Ectodermal cell (in vitro differentiated cells): ENCODE measurements around the gene SLC25A25.
"Not testable (repeated sequence)": the region's sequence is repeated elsewhere in the genome, so short reads cannot be mapped to it uniquely, and the experiment has no call there.

Source experiments
- H3K27ac ChIP-seq: 2 replicates; pipeline ENCODE4 v1.7.0; 2013; ENCODE audit warnings: mild to moderate bottlenecking, low read depth, low read length; ENCODE audit not compliant: insufficient read depth, poor library complexity, severe bottlenecking
- H3K27me3 ChIP-seq: 2 replicates; pipeline ENCODE4 v1.7.0; 2013; ENCODE audit warnings: mild to moderate bottlenecking, low read length; ENCODE audit not compliant: insufficient read depth, control insufficient read depth, poor library complexity, severe bottlenecking
- H3K36me3 ChIP-seq: one replicate; pipeline ENCODE4 v1.7.0; 2013; ENCODE audit warnings: low read length; ENCODE audit not compliant: control insufficient read depth, insufficient read depth
- H3K4me1 ChIP-seq: one replicate; pipeline ENCODE4 v1.7.0; 2013; ENCODE audit warnings: low read length; ENCODE audit not compliant: control insufficient read depth, insufficient read depth
- H3K4me3 ChIP-seq: 2 replicates; pipeline ENCODE4 v1.7.0; 2013; ENCODE audit warnings: low read depth, low read length, control low read depth; ENCODE audit not compliant: insufficient read depth
- H3K9me3 ChIP-seq: 2 replicates; pipeline ENCODE4 v1.7.0; 2013; ENCODE audit warnings: mild to moderate bottlenecking, low read length, moderate library complexity; ENCODE audit not compliant: control insufficient read depth
- WGBS, 2 experiments: methylation state at CpG; one replicate each; pipeline ENCODE4 v1.1.7; 2013; ENCODE audit warnings: missing lambda C conversion rate in 2 of 2; 5-methylcytosine and 5-hydroxymethylcytosine counted together

SLC25A25 gene

DNA sequence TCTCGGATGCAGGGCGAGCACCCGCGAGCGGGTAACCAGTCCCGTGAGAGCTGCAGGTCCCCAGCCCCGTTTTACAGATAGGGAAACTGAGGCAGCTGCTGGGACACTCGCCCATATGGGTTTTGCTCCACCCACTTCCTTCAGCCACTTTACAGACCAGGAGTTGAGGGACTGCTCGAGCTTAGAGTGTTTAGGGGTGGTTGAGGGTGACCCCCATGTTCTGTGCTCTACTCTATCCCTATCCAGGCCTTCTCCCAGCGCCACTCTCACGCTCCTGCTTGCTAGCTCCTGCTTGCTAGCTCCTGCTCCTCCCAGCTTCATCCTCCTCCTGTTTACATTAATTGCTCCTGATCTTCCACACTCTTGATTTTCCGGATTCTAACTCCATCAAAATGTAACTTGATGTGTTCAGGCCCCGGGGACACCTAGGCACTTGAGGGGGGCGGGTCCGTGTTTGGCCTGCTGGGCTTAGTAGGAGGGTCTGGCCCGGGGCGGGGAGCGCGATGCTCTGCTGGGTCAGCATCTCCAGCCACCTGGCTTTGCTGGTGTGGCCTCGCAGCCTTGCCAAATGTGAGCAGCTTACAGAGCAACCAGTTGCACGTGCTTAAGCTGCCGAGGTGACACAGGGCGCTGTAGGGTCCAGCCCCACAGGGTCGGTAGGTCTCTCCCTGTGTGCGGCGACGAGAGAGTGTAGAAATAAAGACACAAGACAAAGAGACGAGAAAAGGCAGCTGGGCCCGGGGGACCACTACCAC is 61.0 kb downstream of the SLC25A25 start:
- Histone ChIP-seq H3K27me3 (peaks cover 11% of the 10 kb centered on the region), H3K4me1 (no peaks in the 10 kb centered on the region), H3K27ac (no peak overlapping the region), H3K36me3 (no peaks in the 10 kb centered on the region), H3K4me3 (peak overlapping the region; percentile 95), H3K9me3 (no peaks in the 10 kb centered on the region)
- 73% methylated on average over 28 to 29 of the region's 29 CpGs for WGBS, 2 experiments

GRCh38 chr9:128129976-128130590 is 62.1 kb downstream of the SLC25A25 start:
- H3K27me3 ChIP-seq: peaks cover 16% of the 10 kb centered on the region
- not testable (repeated sequence) for H3K36me3 ChIP-seq, H3K4me3 ChIP-seq, H3K9me3 ChIP-seq, H3K4me1 ChIP-seq, H3K27ac ChIP-seq
- 13 to 16% methylated on average over 7 to 8 of the region's 12 CpGs for WGBS, 2 experiments

- not testable (repeated sequence) for H3K36me3 ChIP-seq, H3K27ac ChIP-seq, H3K4me1 ChIP-seq, H3K9me3 ChIP-seq, H3K4me3 ChIP-seq
- H3K27me3 ChIP-seq: peaks cover 16% of the 10 kb centered on the region
- WGBS, 2 experiments: 70 to 75% methylated on average over 7 of the region's 7 CpGs
These were observed 62.6 kb downstream of the SLC25A25 start for GRCh38 chr9:128130651-128131050.

DNA sequence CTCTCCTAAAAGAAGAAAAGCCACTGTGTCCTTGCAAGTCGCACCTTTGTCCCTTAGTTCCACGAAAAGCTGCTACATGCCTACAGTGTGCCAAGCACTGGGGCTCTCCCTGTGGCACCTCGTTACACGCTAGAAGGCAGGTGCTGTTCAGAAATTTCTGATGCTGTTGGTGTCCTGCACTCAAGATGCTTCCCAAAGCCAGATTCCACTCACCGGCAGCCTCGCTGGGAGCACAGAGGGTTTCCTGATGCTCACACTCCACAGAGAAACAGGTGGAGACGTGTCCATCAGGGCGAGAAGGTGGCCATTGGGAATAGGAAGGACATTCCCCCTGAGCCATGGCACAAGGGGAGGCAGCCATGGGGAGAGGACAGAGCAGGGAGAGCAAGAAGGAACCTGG is 63.3 kb downstream of the SLC25A25 start:
- not testable (repeated sequence) for H3K4me3 ChIP-seq, H3K36me3 ChIP-seq, H3K27ac ChIP-seq, H3K4me1 ChIP-seq, H3K9me3 ChIP-seq
- 89 to 91% methylated on average over 8 of the region's 8 CpGs for WGBS, 2 experiments
- H3K27me3 ChIP-seq: peaks cover 16% of the 10 kb centered on the region

- 83 to 84% methylated on average over 8 of the region's 8 CpGs for WGBS, 2 experiments
- peaks cover 16% of the 10 kb centered on the region for H3K27me3 ChIP-seq
- H3K36me3 ChIP-seq, H3K4me3 ChIP-seq, H3K4me1 ChIP-seq, H3K9me3 ChIP-seq, H3K27ac ChIP-seq: not testable (repeated sequence)
These were observed 64.1 kb downstream of the SLC25A25 start for GRCh38 chr9:128132139-128132538.

DNA sequence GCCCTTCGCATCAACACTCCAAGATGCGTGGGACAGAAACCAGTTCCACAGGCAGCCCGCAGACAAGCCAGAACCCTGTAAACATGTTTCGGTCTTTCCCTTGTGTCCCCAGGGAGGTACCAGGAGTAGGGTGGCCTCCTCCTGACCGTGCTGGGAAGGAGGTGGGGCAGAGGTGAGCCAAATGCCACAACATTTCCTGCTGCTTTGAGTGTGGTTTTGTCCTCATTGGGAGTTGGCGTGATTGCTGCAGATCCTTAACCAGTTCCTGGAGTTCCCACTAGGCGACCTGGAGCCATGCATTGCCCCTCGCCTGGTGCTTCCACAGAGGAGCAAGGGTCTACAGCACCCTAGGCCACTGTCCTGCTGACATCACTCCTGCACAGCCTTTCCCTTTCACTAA is 67.5 kb downstream of the SLC25A25 start:
- H3K4me1 ChIP-seq, H3K4me3 ChIP-seq, H3K36me3 ChIP-seq, H3K27me3 ChIP-seq, H3K9me3 ChIP-seq, H3K27ac ChIP-seq: not testable (repeated sequence)
- WGBS, 2 experiments: 83% methylated on average over 8 of the region's 8 CpGs

DNA sequence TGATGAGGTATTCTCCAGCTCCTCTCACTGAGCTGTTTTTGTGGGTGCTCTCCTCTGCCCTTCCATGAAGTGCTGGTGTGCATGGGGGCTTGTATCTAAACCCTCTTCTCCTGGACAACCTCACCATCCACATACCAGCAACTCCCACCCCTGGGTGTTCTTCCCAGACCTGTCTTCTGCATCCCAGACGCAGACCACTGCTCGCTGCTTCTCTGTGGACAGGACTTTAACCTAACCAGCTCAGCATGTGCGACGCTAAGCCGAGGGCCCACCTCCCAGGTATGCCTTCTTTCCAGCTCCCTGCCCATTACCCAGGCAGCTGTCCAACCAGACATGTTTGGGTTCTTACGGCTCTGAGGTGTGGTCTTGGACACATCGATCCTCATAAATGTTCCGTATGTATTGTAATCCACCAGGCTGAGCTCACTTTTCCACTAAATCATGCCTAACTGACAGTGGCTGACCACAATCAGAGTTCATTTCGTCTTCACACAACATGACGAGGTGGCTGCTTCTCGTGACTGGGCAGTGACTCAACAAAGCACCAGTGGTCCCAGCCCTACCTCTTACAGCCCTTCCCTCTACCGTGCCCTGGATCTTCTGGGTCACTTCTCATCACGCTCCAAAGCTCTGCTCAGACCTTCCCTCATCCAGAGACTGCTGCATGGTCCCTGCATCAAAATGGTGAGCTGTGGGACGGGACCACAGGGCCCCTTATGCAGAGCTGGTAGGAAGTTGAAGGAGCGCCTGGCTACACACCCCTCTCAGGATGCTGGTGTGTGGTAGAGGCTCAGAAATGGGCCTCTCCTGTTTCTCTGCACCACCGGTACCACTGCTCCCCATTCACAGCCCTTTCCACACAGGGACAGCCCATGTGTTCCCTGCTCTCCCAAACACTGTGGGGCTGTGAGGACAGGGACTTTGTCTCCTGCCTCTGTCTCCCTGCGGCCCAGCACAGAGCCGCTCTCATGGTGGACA is 69.1 kb downstream of the SLC25A25 start:
- Histone ChIP-seq H3K36me3 (no peaks in the 10 kb centered on the region), H3K4me3 (no peak overlapping the region), H3K9me3 (no peaks in the 10 kb centered on the region), H3K4me1 (peaks cover 5% of the 10 kb centered on the region), H3K27ac (no peak overlapping the region), H3K27me3 (peaks cover 5% of the 10 kb centered on the region)
- WGBS, 2 experiments: 94 to 95% methylated on average over 18 of the region's 18 CpGs

DNA sequence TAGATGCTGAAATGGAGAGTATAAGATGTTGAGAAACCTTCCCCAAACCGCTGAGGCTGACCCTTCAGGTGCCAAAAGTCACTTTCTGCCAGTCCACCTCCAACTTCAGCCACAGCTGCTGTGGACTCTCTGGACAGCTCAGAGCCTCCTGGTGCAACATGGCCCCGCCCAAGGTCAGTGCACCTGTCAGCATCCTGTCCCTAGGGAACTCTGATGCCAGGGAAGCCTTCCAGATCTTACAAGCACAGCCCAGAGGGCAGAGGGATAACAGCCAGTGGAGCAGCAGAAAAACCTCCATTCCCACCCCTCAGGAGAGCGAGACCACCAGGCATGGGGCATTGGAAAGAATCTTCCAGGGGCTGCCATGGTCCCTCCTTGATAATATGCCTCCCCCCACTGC is 70.0 kb downstream of the SLC25A25 start:
- no peak overlapping the region for H3K4me3 ChIP-seq
- no peak overlapping the region for H3K27ac ChIP-seq
- H3K27me3 ChIP-seq: peaks cover 5% of the 10 kb centered on the region
- 87 to 89% methylated on average over 3 of the region's 3 CpGs for WGBS, 2 experiments
- H3K9me3 ChIP-seq: no peaks in the 10 kb centered on the region
- H3K36me3 ChIP-seq: no peaks in the 10 kb centered on the region
- peaks cover 5% of the 10 kb centered on the region for H3K4me1 ChIP-seq

DNA sequence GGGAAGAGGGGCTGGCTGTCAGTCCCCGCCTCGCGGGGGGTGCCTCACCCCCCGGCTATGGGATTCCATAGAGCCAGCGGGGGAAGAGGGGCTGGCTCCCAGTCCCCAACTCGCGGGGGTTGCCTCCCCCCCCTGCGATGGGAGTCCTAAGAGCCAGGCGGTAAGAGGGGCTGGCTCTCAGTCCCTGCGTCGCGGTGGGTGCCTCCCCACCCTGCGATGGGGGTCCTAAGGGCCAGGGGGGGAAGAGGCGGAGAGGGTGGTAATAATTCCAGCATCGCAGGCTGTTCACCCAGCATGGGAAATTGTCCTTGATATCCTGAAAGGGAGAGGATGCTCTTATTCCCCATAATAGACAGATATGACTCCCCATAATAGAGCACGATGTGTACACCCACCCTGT is 71.6 kb downstream of the SLC25A25 start:
- Histone ChIP-seq H3K4me1 (peaks cover 5% of the 10 kb centered on the region), H3K27ac (no peak overlapping the region), H3K27me3 (no peaks in the 10 kb centered on the region), H3K4me3 (no peak overlapping the region), H3K9me3 (no peaks in the 10 kb centered on the region), H3K36me3 (no peaks in the 10 kb centered on the region)
- 90 to 96% methylated on average over 8 to 9 of the region's 16 CpGs for WGBS, 2 experiments

GRCh38 chr9:128141604-128142003 is 73.6 kb downstream of the SLC25A25 start:
- no peak overlapping the region for H3K4me3 ChIP-seq
- H3K9me3 ChIP-seq: no peaks in the 10 kb centered on the region
- 93 to 95% methylated on average over 3 of the region's 3 CpGs for WGBS, 2 experiments
- no peaks in the 10 kb centered on the region for H3K27me3 ChIP-seq
- H3K4me1 ChIP-seq: peaks cover 5% of the 10 kb centered on the region
- H3K27ac ChIP-seq: no peak overlapping the region
- H3K36me3 ChIP-seq: no peaks in the 10 kb centered on the region
